ENCODE measurements around the gene BRAF. TPM values are rescaled to one million over a fixed set of nuclear protein-coding genes. Genes with fewer than 3 reads are reported as not detected.

The BRAF gene
- total RNA-seq, 1 experiment from 2014 or later, result 29.7 TPM

GRCh38 chr7:140746751-140747150, 178.0 kb downstream of the BRAF start (continued):
- TF ChIP-seq CTCF (IDR thresholded peaks at IDR 0.05 in 2 of 3, conservative IDR thresholded peaks at IDR 0.05 in 1 of 3; ENCODE audit: borderline replicate concordance in 1 of 3, insufficient read depth in 1 of 3, low read depth in 2 of 3, low read length in 2 of 3) (no peak), ZFX (IDR thresholded peaks at IDR 0.05) (no peak), YY1 (IDR thresholded peaks at IDR 0.05; ENCODE audit: extremely low read depth, insufficient replicate concordance, low read depth, low read length) (no peak), POLR2AphosphoS5 (IDR thresholded peaks at IDR 0.05; ENCODE audit: low read depth, low read length) (no peak), JUND (IDR thresholded peaks at IDR 0.05) (no peak)

GRCh38 chr7:140745266-140746058, 179.3 kb downstream of the BRAF start:
- Histone ChIP-seq H3K9me3 (ENCODE audit: control insufficient read depth in 1 of 2, insufficient read depth in 1 of 2, low read depth in 1 of 2, low read length in 2 of 2) (no peaks in the 10 kb centered on the region), H4K20me1 (ENCODE audit: insufficient read depth) (no peaks in the 10 kb centered on the region), H3K36me3 (ENCODE audit: control insufficient read depth in 1 of 2, insufficient read depth in 2 of 2, low read length in 2 of 2) (no peaks in the 10 kb centered on the region), H3K79me2 (ENCODE audit: insufficient read depth, low read length) (no peaks in the 10 kb centered on the region), H3K4me2 (ENCODE audit: low read length) (no peak overlapping the region), H3K9ac (ENCODE audit: low read length) (no peak overlapping the region), H3K9me2 (ENCODE audit: insufficient read depth) (no peaks in the 10 kb centered on the region), H3K4me1 (ENCODE audit: control insufficient read depth in 1 of 2, insufficient read depth in 2 of 2, low read length in 2 of 2) (no peaks in the 10 kb centered on the region), H3K27me3 (ENCODE audit: insufficient read depth, low read length) (no peaks in the 10 kb centered on the region), H3K27ac (ENCODE audit: low read depth, low read length) (no peak overlapping the region), H3K4me3 (replicated peaks in 1 of 2; ENCODE audit: low read depth in 1 of 2, low read length in 2 of 2) (no peak overlapping the region), H2AFZ (ENCODE audit: low read depth, low read length, poor library complexity, severe bottlenecking) (no peak overlapping the region)
- BruUV-seq (replicated peaks), result no TSS peak
- intact Hi-C loops (cut with micrococcal nuclease), result no loop called here
- no peak for DNase-seq (ENCODE audit: low read depth, low spot score)
- POLR2A ChIA-PET, result interaction anchor here (0.6 kb wide), 1 partner anchor 41 kb away, joined by 4 read pairs; no protein-coding TSS in a partner anchor
- CTCF ChIA-PET, result no interaction called here
- RAD21 ChIA-PET (ENCODE audit: low non-redundant PET in 1 of 2, low total read pairs in 2 of 2, uncharacterized antibody in 2 of 2, unreplicated experiment in 2 of 2), result no interaction called here
- ATAC-seq, result no peak
- TF ChIP-seq ZNF274 (IDR thresholded peaks at IDR 0.05; ENCODE audit: low read depth, low read length) (no peak), ZFX (IDR thresholded peaks at IDR 0.05) (no peak), POLR2A (IDR thresholded peaks at IDR 0.05; ENCODE audit: borderline replicate concordance, extremely low read depth, insufficient read depth, insufficient read length) (no peak), POLR2AphosphoS5 (IDR thresholded peaks at IDR 0.05; ENCODE audit: low read depth, low read length) (no peak)

All from HCT116 (cell line).